ENCODE results near the gene IL34.

GRCh38 chr16:70605283-70605657, 41.1 kb upstream of the IL34 start:
- TF ChIP-seq CTCF (IDR thresholded peaks at IDR 0.05) (no peak), POLR2A (IDR thresholded peaks at IDR 0.05) (no peak)
